Lower lobe of right lung (tissue), 2 donors: Measurements from ENCODE around the gene UBALD2. TPM values are rescaled to one million over a fixed set of nuclear protein-coding genes. Genes with fewer than 3 reads are reported as not detected.
A peak's percentile ranks its signal among the peaks of the same experiment; 100 is the strongest.
"Not testable (repeated sequence)": the region's sequence is repeated elsewhere in the genome, so short reads cannot be mapped to it uniquely, and the experiment has no call there.

Experiments used
- ATAC-seq, 2 donors: fragments of 200-7000 bp; cut with Tn5 transposase; one replicate each; pipeline ENCODE4 v1.9.1; 2020 to 2022; ENCODE audit warnings: mild to moderate bottlenecking in 2 of 2, moderate library complexity in 2 of 2
- DNase-seq: peaks from one replicate; pipeline ENCODE4 v3.0.0-alpha.2; 2020
- H3K27ac ChIP-seq: fragments of 200-600 bp; one replicate; pipeline ENCODE4 v1.8.0; 2022
- H3K27me3 ChIP-seq: fragments of 200-600 bp; one replicate; pipeline ENCODE4 v1.8.0; 2022; ENCODE audit warnings: low read depth
- H3K36me3 ChIP-seq: fragments of 200-600 bp; one replicate; pipeline ENCODE4 v1.8.0; 2022; ENCODE audit warnings: mild to moderate bottlenecking
- H3K4me1 ChIP-seq: fragments of 200-600 bp; one replicate; pipeline ENCODE4 v1.8.0; 2022
- H3K4me3 ChIP-seq: fragments of 200-600 bp; one replicate; pipeline ENCODE4 v1.8.0; 2022; ENCODE audit warnings: mild to moderate bottlenecking
- H3K9me3 ChIP-seq: fragments of 200-600 bp; one replicate; pipeline ENCODE4 v1.8.0; 2022
- CTCF ChIP-seq: fragments of 200-600 bp; IDR thresholded peaks from one replicate; pipeline ENCODE4 v1.8.0; 2022; ENCODE audit warnings: antibody characterized with exemption, mild to moderate bottlenecking
- intact Hi-C: fragments of 100-400 bp; cut with DNase I; formaldehyde crosslinking; loops from one replicate; pipeline ENCODE4 v1.11.0; 2022
- long read RNA-seq: library from polyadenylated mRNA; unstranded; transcript quantifications from one replicate; pipeline ENCODE4 v2.0.0, GENCODE V29; 2021
- total RNA-seq: library from RNA; stranded (reverse); fragmentation: NEBNext Ultra II Directional; extraction: Animal tissue kit (Norgen Biotek cat#: 25700); gene quantifications from one replicate; pipeline ENCODE4 v1.2.1, GENCODE V29; 2021
- donor health status: DM: no; HTN: yes; CAD: no; lungs with severe emphysema.

The UBALD2 gene
- total RNA-seq, result 62.7 TPM
- long read RNA-seq, transcript UBALD2-201 (3 exons, 1,593 nt), result major isoform, 14 of 23 reads
- long read RNA-seq, partial matches to known transcripts, result 1 of 23 reads
- long read RNA-seq, other reads (novel, unspliced or antisense), result 8 of 23 reads

DNA sequence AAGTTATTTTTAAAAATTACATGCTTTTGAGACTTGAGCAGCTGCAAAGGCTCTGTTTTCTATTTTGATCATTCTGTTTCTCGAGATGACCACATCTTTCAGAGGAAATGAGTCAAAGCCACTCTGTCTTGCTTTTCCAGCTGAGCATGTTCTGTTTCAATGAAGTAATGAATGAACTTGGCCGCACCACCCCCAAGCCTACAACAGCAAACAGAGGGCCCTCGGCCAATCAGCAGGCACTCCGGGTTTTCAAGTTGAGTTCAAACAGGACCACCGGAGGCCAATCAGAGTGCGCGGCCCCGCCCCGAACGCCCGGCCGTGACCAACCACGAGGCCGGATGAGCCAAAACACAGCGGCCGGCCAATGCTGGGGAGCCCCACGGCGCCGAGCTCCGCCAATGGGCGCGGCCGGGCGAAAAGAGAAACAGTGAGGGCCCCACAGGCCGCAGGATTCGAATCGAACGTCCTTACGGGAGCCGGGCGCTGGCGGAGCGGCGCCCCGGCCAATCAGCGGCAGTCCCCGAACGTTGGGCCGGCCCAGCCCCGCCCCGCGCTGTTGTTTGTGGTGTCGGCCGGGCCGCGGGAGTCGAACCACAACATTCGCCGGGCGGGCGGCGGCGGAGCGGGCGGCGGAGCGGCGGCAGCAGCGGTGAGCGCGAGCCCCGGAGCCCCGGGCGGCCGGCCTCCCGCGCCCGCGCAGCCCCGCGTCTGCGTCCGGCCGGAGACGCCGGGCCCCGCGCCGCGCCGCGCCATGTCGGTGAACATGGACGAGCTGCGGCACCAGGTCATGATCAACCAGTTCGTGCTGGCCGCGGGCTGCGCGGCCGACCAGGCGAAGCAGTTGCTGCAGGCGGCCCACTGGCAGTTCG, at the start of gene UBALD2:
UBALD2 (plus strand) TSS at position 594 of the 869 bp plus-strand sequence; CDS start at position 752, 158 bp downstream.
- peak within 1 kb of the TSS; percentile 93 for H3K27ac ChIP-seq
- no peaks in the 10 kb centered on the region for H3K9me3 ChIP-seq
- intact Hi-C loops, result no loop called here
- peaks cover 12% of the 10 kb centered on the region for H3K36me3 ChIP-seq
- H3K4me3 ChIP-seq, result peak within 1 kb of the TSS; percentile 92
- no peak for TF ChIP-seq CTCF
- DNase-seq (peak; percentile 99), ATAC-seq (peak; percentile 97)
- H3K4me1 ChIP-seq, result peaks cover 65% of the 10 kb centered on the region
- no peaks in the 10 kb centered on the region for H3K27me3 ChIP-seq

- ATAC-seq, result no peak
- Histone ChIP-seq H3K27ac (no peak overlapping the region), H3K9me3 (no peaks in the 10 kb centered on the region), H3K27me3 (no peaks in the 10 kb centered on the region), H3K4me1 (no peaks in the 10 kb centered on the region), H3K4me3 (no peak overlapping the region), H3K36me3 (no peaks in the 10 kb centered on the region)
- no peak for DNase-seq
- TF ChIP-seq CTCF, result no peak
- intact Hi-C loops, result no loop called here
These were observed 48.1 kb upstream of the UBALD2 start for GRCh38 chr17:76217081-76217480.

DNA sequence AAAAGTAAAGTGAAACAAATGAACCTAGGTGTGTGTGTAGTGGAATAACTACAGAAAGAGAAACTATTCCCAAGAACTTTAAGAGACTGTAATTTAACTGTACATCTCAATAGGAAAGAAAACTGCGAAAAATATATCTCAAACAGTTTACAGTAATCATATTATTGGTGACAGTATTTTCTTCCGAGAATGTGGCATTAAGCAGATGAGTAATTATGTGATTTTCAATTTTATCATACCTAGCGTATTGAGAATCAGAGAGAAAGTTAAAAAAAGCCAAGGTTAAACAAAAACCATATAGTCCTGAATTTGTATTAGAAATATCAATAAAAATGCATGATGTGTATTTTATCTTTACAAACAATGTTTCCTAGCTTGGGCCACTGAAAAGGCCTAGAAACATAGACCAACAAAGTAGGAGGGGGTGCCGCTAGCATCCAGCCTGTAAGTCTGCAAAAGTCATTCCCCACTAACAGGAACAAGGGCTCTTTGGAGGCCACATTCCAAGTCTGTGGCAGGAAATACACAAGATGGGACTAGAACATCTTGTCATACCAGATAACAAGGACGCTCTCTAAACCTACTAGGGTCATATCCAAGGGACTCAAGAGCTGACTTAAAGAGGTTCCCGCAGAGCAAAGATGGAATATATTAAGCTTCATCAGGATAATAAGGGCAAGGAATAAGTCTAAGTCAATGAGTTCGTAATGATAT, 45.3 kb upstream of the UBALD2 start:
- Histone ChIP-seq H3K27me3 (no peaks in the 10 kb centered on the region), H3K36me3 (no peaks in the 10 kb centered on the region), H3K9me3 (no peaks in the 10 kb centered on the region), H3K4me1 (no peaks in the 10 kb centered on the region), H3K4me3 (no peak overlapping the region), H3K27ac (no peak overlapping the region)
- DNase-seq (no peak), ATAC-seq (no peak)
- no peak for TF ChIP-seq CTCF
- intact Hi-C loops, result no loop called here

DNA sequence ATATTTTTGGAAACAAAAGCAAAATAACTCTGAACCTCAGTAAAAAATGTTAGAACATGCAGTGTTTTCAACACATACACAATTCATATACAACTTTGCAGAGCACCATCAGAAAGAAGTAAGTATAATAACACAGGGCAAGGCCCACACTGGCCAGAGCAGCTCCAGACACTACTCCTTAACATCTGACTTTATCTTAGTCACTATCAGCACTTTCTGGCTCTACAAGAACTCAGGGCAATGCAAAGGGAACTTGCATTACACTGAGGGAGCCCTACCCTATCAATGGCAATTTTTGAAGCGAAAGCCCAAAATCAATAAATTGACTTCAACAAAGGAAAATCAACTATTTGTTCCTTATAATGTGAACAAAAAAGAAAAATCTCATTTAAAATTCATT, 41.3 kb upstream of the UBALD2 start:
- ATAC-seq, result no peak
- H3K36me3 ChIP-seq, result no peaks in the 10 kb centered on the region
- no peak overlapping the region for H3K4me3 ChIP-seq
- intact Hi-C loops, result no loop called here
- H3K27ac ChIP-seq, result no peak overlapping the region
- H3K27me3 ChIP-seq, result no peaks in the 10 kb centered on the region
- no peak for TF ChIP-seq CTCF
- no peak for DNase-seq
- H3K9me3 ChIP-seq, result no peaks in the 10 kb centered on the region
- no peaks in the 10 kb centered on the region for H3K4me1 ChIP-seq

DNA sequence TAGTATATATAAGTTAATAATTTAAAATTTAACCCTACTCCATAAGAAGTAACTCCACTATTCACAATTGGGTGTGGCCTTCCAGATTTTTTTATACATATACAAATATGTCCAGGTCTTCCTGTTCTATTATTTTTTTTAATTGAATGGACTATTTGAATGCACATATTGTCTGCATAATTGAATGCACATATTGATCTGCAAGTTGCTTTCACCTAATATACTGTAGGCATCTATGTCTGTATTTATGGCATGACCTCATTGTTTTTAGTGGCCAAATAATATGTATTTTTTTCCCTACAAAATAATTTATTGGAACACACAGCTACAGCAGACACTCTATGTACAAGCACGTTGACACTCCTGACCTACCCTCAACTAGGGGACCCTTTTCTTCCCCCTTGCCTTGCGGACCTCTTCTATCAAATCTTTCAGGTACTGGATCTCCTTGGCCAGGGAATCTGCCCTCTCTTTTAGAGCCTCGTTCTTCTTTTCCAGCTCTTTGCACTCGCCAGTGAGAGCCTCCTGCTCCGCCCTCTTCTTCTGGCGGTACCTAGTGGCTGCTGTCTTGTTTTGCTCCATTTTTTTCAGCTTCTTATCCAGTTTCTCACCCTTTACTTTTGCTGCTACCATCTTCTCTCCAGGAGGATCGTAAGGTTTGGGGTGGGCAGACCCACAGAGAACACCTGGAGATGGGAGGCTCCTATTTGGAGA, 39.6 kb upstream of the UBALD2 start:
- H3K27me3 ChIP-seq, H3K4me3 ChIP-seq, H3K27ac ChIP-seq, intact Hi-C loops, DNase-seq, H3K36me3 ChIP-seq, H3K9me3 ChIP-seq, ATAC-seq, H3K4me1 ChIP-seq: not testable (repeated sequence)

GRCh38 chr17:76226749-76227148, 38.4 kb upstream of the UBALD2 start:
- DNase-seq, H3K36me3 ChIP-seq, H3K4me1 ChIP-seq, H3K27me3 ChIP-seq, H3K27ac ChIP-seq, H3K9me3 ChIP-seq, ATAC-seq, intact Hi-C loops, H3K4me3 ChIP-seq: not testable (repeated sequence)
